GM18858 (cell line): ENCODE data around the gene TBCE.

Experiments used
- ATAC-seq: cut with Tn5 transposase; IDR thresholded peaks from one replicate; pipeline ENCODE4 v1.9.1; 2021; ENCODE audit not compliant: unreplicated experiment

TBCE gene

DNA sequence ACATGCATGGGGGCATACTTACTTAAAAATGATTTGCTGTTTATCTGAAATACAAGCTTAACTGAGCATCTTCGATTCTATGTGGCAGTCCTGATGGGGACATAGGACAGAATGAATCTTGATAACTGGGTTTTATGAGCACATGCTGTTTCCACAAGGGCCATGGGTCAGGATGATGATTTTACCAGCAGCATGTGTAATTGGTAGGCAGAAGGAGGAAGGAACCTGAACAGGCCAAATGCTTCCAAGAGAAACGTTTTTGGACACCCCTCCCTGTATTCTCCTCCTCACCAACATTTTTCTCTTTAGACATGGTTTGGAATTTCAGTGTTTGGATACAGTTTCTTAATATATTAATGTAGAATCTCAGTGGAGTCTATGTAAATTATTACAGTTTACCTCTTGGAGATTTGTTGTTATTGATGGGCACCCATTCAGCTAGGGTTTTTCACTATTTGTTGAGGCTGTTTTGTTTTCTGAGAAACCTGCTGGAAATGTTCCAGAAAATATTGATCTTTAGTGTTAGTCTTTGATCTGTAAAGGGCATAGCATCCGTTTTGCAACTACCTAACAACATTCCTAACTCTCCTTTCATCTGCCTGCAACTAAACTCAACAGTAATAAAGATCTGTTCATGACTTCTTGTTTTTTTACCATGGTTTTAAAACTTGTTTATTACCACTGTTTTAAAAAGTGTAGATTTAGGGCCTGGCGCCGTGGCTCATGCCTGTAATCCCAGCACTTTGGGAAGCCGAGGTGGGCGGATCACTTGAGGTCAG is 42.0 kb downstream of the TBCE start:
- ATAC-seq: no peak

DNA sequence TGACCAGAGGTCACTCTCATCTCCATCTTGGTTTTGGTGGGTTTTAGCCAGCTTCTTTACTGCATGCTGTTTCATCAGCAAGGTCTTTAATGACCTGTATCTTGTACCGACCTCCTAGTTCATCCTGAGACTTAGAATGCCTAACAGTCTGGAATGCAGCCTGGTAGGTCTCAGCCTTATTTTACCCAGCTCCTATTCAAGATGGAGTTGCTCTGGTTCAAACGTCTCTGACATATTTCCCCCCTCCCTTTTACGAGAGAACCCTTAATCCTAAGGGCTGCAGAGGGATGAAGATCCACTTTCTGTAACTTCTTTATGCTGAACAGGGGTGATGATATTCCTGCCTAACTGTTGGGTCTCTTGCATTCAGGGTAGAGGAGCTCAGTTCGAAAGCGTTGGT is 43.2 kb downstream of the TBCE start:
- no peak for ATAC-seq

DNA sequence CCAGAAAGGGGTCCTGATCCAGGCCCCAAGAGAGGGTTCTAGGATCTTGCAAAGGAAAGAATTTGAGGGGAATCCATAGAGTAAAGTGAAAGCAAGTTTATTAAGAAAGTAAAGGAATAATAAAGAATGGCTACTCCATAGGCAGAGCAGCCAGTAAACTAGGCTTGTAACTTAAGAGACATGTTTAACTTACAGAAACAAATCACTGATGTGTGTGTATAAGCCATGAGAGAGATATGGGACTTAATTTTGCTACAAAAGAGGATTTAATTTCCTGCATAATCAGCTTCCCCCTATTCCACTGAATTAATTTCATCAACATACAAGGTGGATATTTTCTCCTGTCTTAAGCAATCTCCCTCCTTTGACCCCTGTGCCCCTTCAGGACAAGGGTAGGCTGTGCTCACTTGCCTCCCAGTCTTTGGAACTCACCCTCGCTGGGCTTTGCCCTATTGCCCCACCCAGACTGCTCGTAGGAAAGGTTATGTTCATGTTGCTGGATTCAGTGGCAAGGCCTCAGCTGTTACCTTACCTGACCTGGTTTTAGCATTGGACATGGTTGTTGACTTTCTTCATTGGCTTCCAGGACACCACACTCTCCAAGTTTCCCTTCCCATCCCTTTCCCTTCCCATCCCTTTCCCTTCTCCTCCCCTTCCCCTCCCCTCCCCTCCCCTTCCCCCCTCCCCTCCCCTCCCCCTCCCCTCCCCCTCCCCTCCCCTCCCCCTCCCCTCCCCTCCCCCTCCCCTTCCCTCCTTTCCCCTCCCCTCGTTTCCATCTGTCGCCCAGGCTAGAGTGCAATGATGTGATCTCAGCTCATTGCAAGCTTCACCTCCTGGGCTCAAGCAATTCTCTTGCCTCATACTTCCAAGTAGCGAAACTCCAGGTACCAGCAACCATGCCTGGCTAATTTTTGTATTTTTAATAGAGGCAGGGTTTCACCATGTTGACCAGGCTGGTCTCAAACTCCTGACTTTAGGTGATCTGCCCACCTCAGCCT is 44.6 kb downstream of the TBCE start:
- no peak for ATAC-seq

DNA sequence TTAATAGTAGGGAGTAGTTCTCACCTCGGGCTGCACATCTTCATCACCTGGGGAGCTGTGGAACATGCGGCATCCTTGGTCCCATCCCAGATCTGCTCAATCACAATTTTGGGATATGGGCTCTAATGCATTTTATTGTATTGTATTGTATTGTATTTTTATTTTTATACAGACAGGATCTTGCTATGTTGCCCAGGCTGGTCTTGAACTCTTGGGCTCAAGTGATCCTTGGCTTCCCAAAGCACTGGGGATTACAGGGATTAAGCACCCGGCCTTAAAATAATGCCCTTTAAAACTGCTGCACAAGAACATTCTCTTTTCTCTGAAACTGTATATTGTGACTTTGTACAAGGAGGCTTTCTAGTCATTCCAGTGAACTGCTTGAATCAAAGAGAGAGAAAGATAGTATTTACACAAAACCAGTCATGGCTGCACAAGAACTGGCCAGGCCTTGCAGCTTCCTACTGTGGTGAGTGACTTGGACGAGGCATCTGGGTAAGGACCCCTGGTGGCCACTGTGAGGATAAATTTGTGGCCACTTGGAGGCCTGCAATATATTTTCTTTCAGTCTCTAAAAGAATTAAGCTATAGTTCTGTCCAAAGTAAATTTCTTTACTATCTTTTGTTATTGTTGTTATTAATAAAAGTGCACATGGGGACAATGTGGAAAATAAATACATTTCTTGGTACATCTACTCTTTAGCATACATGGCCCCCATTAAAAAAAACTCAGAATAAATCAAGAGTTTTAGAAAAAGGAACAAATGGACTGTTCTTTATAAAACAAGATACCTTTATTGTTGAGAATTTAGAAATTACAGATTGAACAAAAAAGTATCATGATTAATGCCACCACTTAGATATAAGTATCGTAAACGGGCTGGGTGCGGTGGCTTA is 48.0 kb downstream of the TBCE start:
- no peak for ATAC-seq

DNA sequence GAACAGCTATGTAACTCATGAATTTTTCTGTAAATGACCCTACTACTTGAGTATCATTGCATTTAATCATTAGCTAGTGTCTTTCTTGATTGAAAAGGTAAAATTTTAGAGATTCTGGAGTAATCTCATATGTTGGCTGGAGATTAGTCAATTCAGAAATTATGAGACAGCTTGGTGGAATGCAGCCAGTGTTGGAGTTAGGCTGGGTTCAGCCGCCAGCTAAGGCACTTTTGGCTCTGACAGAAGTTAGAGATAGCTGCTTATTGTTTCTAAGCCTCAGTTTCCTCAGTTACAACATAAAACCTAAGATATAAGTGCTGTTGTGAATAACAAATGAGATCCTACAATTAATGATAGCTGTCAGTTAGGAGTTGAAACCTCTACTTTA is 49.4 kb downstream of the TBCE start:
- no peak for ATAC-seq

DNA sequence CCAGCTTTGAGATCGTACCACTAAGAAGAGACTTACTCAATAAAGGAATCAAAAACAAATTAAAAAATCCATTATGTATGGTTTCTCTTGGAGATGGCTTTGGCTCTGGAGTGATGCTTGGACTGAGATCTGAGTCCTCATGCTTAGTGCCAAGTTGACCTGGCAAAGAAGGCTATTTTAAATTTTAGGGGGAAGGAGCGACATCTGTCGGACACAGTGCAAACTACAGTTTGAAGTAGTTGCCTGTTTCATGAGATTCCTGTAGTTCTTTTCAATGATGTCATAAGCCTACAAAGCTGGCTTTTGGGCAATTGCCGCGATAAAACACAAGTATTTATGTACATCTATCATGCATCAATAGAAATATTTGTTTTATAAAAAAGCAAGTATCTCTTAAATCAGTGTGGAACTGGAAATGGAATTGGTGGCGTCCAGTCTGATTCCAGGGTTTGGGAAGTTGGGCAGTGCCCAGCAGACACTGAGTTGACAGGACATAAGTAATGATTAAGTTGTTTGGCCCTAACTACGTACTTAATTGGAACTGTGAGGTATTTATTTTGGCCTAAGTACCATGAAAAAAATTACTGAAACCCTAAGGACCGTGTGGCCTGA is 50.0 kb downstream of the TBCE start:
- ATAC-seq: no peak

DNA sequence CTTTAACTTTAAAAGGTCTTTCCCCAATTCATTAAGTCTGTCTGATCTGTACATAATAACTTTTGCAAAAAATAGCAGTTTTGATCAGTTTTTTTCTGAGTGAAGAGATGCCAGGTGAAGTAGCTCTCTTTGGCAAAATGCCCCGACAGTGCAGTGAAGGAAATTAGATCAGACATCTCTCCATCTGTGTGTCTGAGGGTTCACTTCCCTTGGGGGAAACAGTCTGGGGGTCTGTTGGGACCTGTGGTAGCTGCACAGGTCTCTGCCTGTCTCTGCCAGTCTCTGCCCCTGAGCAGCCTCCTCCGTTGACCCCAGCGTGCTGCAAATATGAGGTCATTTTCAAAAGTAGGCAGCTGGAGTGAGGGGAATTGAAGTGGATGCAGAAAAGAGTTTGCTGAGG is 54.5 kb downstream of the TBCE start:
- ATAC-seq: no peak

DNA sequence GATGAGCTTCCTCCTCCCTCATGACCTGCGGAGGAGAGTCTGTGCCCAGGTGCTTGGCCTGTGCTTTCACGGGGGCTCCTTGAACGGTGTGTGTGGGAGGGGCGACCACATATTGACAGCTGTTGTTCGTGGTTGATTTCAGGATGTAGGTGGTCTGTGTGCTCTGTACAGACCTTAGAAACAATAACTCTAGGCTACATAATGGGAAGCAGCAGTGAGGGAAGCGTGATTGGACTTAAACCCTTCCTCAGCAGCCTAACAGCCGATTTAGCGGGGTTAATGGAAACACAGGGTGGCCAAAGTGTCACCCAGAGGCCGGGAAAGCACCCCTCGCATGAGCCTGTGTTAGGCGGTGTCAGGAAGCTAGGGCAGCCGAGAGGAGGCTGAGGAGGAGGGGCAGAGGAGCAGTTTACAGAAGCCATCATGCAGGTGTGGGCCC is 56.0 kb downstream of the TBCE start:
- no peak for ATAC-seq

DNA sequence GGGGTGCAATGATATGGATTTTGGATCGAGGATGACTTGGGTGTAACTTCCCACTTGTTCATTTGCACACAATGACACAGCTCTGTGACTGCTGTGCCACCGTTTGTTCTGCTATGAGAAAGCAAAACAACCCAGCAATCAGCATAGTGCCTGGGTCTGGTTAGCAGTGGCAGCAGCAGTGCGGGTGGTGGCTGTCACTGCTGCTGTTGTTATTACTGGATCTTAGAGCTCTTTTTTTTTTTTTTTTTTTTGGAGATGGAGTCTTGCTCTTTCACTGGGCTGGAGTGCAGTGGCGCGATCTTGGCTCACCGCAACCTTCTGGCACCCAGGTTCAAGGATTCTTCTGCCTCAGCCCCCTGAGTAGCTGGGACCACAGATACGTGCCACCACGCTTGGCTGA is 56.9 kb downstream of the TBCE start:
- ATAC-seq: no peak

DNA sequence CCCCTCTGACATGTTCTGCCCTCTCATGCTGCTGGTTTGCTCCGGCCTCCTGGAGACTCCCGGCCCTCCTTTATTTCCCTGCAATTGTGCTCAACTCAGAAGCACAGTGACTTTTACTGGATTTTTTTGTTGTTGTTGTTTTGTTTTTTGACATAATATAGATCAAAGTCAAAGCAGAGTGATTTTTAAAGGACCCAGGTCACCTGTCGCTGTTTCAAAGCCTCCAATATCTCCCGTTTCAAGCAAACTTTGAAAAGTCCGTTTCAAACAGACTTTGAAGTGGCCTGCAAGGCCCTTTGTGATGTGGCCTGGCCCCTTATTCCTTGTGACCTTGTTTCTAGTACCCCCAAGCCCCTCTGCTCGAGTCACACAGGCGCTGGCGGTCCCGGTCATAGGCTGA is 58.1 kb downstream of the TBCE start:
- ATAC-seq: no peak

DNA sequence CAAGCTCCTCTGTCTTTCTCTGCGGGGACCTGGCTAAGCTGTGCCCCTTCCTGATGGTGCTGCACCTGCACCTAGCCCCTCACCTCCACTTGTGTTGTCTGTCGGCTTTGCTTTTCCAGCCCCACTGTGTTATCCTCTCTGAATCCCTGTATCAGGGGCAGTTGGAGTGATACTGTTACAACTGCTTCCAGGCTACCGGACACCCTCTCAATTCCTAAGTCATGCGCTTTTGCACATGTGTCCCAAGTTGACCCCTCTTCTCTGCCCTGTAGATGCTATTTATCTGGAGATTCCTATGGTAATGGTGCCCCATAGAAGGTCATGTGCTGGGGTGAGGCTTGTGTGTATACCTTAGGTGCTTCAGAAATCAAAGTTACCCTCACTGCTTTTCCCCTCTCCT is 58.9 kb downstream of the TBCE start:
- ATAC-seq: no peak

DNA sequence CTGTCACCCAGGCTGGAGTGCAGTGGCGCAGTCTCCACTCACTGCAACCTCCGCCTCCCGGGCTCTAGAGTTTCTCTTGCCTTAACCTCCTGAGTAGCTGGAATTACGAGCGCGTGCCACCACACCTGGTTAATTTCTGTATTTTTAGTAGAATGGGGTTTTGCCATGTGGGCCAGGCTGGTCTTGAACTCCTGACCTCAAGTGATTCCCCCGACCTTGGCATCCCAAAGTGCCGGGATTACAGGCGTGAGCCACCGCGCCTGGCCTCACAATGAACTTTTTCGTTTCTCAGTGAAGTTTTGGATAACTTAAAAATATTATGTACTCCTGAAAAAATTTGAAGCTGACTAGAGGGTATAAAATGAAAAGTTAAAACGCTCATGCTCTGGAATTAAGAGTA is 59.5 kb downstream of the TBCE start:
- ATAC-seq: no peak

DNA sequence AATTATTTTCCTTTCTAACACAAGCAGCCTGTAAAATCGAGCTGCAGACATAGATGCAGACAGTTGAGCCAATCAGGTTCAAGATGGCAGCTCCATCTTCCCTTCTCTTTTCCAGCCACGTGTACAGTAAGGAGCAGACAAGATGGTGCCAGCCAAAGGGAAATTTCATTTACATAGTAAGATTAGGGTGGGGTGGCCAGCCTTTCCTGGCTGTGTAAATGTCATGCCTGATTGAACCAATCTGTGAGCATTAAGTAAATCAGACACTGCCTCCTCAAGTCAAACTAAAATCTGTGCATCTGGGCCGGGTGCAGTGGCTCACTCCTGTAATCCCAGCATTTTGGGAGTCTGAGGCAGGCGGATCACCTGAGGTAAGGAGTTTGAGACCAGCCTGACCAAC is 60.2 kb downstream of the TBCE start:
- ATAC-seq: no peak

DNA sequence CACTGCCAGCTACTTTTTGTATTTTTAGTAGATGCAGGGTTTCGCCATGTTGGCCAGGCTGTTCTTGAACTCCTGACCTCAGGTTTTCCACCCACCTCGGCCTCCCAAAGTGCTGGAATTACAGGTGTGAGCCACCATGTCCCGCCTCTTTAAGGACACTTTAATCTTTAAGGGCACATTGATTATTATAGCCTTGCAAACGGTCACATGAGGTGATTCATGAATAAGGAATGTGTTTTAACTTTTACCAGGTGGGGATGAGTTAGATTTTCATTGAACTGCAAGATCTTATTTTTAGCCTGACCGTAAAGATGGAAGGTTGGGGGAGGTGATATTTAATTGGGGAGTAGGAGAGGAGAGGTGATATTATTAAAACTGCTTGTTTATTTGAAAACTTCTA is 61.9 kb downstream of the TBCE start:
- no peak for ATAC-seq

DNA sequence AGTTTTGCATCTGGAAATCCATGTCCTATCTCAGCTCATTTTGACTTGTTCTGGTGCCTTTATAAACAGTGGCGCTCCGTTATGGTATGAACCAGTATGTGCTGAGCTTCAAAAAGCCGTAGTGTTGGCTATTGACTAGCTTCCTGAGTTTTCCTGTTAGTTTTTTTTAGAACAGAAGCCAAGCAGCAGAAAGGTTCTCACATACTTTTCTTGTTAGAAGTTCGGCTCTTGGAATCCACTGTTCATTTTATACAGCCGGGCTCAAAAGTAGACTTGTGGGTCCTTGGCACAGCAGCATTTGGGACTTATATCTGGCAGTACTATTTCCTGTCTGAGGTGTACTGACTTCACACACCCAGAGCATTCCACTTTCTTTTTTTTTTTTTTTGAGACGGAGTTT is 63.8 kb downstream of the TBCE start:
- ATAC-seq: no peak

DNA sequence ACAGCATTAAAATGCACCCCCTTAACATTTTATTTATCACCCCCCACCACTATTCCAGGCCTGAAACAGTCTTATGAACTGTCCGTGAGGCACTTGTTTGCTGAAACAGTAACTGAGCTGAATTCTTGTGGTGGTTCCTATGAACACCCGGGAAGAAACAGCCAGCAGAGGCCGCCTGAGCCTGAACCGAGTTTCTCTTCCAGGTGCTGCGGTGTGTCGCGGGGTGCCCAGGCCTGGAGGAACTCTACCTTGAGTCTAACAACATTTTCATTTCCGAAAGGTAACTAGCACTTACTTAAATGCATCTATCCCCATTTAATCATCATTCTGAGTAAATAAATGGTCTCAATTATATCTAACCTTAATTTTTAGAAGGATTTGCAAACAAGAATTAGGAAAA is 66.8 kb downstream of the TBCE start:
- no peak for ATAC-seq

DNA sequence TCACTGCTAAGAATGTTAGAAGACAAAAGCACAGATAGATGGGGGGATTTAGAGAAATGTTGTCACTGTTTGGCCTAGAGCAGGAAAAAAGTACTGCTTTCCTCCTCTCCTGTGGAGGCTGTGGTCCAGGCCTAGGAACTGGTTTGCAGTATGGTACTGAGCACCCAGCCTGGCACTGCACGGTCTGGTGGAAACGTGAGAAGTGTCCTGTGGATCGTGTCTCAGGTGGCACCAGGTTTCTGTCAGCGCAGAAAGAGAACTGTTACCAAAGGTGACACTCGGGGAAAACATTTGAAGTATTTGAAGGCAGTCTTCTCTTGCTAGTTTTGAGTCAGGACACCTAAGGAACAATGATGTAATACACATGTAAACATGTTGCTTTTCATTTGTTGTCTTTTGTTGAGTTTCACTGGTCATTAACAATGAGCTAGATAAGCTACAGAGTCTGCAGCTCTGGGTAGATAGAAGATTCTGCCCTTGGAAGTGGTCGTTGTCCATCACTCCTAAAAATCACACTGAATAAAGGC is 74.0 kb downstream of the TBCE start:
- ATAC-seq: no peak

DNA sequence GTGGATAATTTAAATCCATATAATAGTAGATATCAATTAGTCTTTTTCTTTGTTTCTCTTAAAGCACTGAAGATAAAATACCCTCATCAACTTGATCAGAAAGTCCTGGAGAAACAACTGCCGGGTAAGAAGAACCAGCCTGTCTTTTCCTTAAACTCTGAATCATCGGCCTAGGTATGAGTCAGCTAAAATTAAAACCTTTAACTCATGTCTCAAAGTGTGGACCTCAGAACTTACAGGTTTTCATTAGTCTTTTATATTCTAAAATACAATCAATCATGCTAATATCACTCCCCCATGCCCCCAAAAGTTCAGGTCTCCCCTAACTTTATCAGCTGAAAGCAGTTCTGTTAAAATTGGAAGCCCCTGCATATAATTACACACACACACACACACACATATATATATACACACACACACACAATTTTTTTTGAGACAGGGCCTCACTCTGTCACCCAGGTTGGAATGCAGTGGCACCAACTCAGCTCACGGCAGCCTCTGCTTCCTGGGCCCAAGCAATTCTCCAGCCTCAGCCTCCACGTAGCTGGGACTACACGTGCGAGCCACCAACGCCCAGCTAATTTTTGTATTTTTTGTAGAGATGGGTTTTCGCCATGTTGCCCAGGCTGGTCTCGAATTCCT is 75.7 kb downstream of the TBCE start:
- no peak for ATAC-seq

DNA sequence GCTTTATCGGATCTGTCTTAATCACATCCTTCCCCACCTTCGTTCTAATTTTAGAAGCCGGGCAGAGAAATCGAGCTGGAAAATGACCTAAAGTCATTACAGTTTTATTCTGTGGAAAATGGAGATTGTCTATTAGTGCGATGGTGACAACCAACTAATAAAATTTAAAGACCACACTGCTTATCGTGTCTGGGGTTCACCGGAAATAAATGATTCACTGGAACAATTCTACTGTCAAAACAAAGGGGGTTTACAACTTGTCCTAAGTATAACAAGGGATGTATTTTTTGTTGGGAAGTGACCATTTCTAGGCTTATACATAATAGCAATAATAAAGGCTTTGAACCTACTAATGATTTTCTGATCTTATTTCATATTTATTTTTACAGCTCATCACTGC is 81.4 kb downstream of the TBCE start:
- ATAC-seq: no peak

DNA sequence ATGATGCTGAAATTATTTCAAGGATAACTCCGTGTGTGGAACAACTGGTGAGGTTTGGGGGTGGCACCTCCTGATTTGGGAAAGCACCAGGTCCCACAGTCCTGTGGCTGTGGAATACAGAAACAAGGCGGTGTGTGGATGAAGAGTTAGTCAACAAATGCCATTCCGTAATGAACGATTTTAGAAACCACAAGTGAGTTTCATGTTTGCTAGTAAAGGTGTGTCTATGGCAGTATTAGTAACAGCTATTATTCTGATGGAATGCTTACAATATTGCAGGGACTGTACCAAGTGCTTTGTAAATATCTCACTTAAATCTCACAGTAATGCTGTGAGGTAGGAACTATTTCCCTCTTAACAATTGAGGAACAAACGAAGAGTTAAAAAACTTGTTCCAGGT is 83.2 kb downstream of the TBCE start:
- ATAC-seq: no peak
